Heart left ventricle (tissue), 16 donors: ENCODE data around the gene CACNA1F. TPM values are rescaled to one million over a fixed set of nuclear protein-coding genes. Genes with fewer than 3 reads are reported as not detected.

Source experiments
- ATAC-seq, 4 donors: fragments of 200-7000 bp; cut with Tn5 transposase; one replicate each; pipeline ENCODE4 v1.9.1; 2020 to 2022; ENCODE audit warnings: moderate library complexity in 4 of 4, mild to moderate bottlenecking in 3 of 4, moderate number of reproducible peaks in 1 of 4
- DNase-seq, 5 donors: peaks; one replicate each; pipeline ENCODE4 v3.0.0-alpha.2; 2020
- H3K27ac ChIP-seq, 12 donors: fragments of 200-600 bp; sonication (generic) in 4 of 12; one replicate each; pipeline versions ENCODE4 v1.5.0 to v1.8.0; 2016 to 2022; ENCODE audit warnings: mild to moderate bottlenecking in 2 of 12
- H3K27me3 ChIP-seq, 9 donors: fragments of 200-600 bp; sonication (generic) in 2 of 9; one replicate each; pipeline versions ENCODE4 v1.5.1 to v1.8.0; 2016 to 2022; ENCODE audit warnings: mild to moderate bottlenecking in 3 of 9
- H3K36me3 ChIP-seq, 9 donors: fragments of 200-600 bp; sonication (generic) in 2 of 9; one replicate each; pipeline versions ENCODE4 v1.5.0 to v1.8.0; 2018 to 2022; ENCODE audit warnings: mild to moderate bottlenecking in 2 of 9
- H3K4me1 ChIP-seq, 12 donors: fragments of 200-600 bp; sonication (generic) in 4 of 12; one replicate each; pipeline versions ENCODE4 v1.5.0 to v1.8.0; 2016 to 2022; ENCODE audit warnings: mild to moderate bottlenecking in 3 of 12
- H3K4me3 ChIP-seq, 12 donors: fragments of 200-600 bp; sonication (generic) in 4 of 12; one replicate each; pipeline versions ENCODE4 v1.5.0 to v1.8.0; 2017 to 2022; ENCODE audit warnings: mild to moderate bottlenecking in 9 of 12, moderate library complexity in 4 of 12
- H3K9me3 ChIP-seq, 12 donors: fragments of 200-600 bp; sonication (generic) in 4 of 12; one replicate each; pipeline versions ENCODE4 v1.5.0 to v1.8.0; 2016 to 2022; ENCODE audit warnings: mild to moderate bottlenecking in 1 of 12
- CTCF ChIP-seq, 12 donors: fragments of 200-600 bp; sonication (generic) in 4 of 12; IDR thresholded peaks; one replicate each; pipeline versions ENCODE4 v1.5.0 to v1.8.0; 2018 to 2022; ENCODE audit warnings: antibody characterized with exemption in 12 of 12, mild to moderate bottlenecking in 5 of 12
- POLR2A ChIP-seq, 2 donors: fragments of 450-650 bp; IDR thresholded peaks; one replicate each; pipeline ENCODE4 v1.6.1; 2017; ENCODE audit warnings: antibody characterized with exemption in 2 of 2, mild to moderate bottlenecking in 2 of 2, moderate library complexity in 2 of 2
- WGBS, 4 donors: extraction: QIAGEN DNeasy Blood & Tissue Kit in 2 of 4; methylation state at CpG; one replicate each; pipeline versions ENCODE4 v1.1.5 to v1.1.7; 2013 to 2018; 5-methylcytosine and 5-hydroxymethylcytosine counted together
- intact Hi-C, 10 donors: fragments of 100-400 bp; cut with DNase I; formaldehyde crosslinking; loops; one replicate each; pipeline versions ENCODE4 v1.11.1 to v1.14.2; 2022
- polyA plus RNA-seq, 2 donors: library from polyadenylated mRNA; stranded (reverse); fragments of 200-250 nt; gene quantifications; one replicate each; pipeline ENCODE4 v1.2.3, GENCODE V29; 2013
- total RNA-seq, 9 donors: library from RNA; depleted of rRNA in 2 of 9; stranded (reverse); fragments of >200 nt in 2 of 9; fragmentation: NEBNext Ultra II Directional in 3 of 9; extraction: Animal tissue kit (Norgen Biotek cat#: 25700) in 3 of 9; gene quantifications; one replicate each; pipeline versions ENCODE4 v1.1.0 to v1.2.4, GENCODE V29; 2016 to 2023
- donor health status: ischemic (EF 13 %, LVEDD 7.1; RV severe dilation, severe dysfunction).
- donor health status: healthy with polysubstance abuse.
- donor health status: DM: no; HTN: yes; CAD: no.
- donor health status: DM: no; HTN: no; CAD: no.
- donor health status: ischemic (EF 25% LVEDD 6.9; RV normal size, moderate dysfunction).
- donor health status: ischemic (EF 25% LVEDD 5.7; RV mildly dilated, moderate dysfunction).
- donor health status: healthy.
- donor health status: DM: yes; HTN: yes; CAD: no.
- donor health status: ischemic (EF 35%, LVEDD 5.7; RV mildly dilated, moderate dysfunction).
- donor health status: nonischemic (EF 11% LVEDD 7.7; RV severe dilation, severe dysfunction).
- donor health status: DM: yes; HTN: yes; CAD: no.
- donor health status: PGD.
- donor health status: ischemic (EF 29% LVEDD 5.4; RV normal size, mild dysfunction).
- donor health status: nonischemic (EF 23%, LVEDD 6.1; RV moderate dilation, normal function).

The CACNA1F gene
- total and polyA plus RNA-seq, 11 donors: 0.04 to 0.37 (median 0.07) TPM; not detected in 3

- no peak for DNase-seq
- peaks cover 0 to 8% (median 0%) of the 10 kb centered on the region in 12 donors for H3K4me1 ChIP-seq
- intact Hi-C loops: no loop called here
- no peak overlapping the region for H3K4me3 ChIP-seq
- WGBS, 4 donors: 83 to 95% (median 89%) methylated on average over 2 of the region's 2 CpGs
- no peak for ATAC-seq
- H3K36me3 ChIP-seq: no peaks in the 10 kb centered on the region
- H3K9me3 ChIP-seq: no peaks in the 10 kb centered on the region
- TF ChIP-seq CTCF (IDR thresholded peaks at IDR 0.05) (no peak), POLR2A (IDR thresholded peaks at IDR 0.05) (no peak)
- peaks cover 0 to 7% (median 0%) of the 10 kb centered on the region in 9 donors for H3K27me3 ChIP-seq
- H3K27ac ChIP-seq: no peak overlapping the region
Measured at GRCh38 chrX:49227726-49228125, 5.4 kb downstream of the CACNA1F start.

- Histone ChIP-seq H3K27me3 (peaks cover 0 to 7% (median 0%) of the 10 kb centered on the region in 9 donors), H3K4me1 (peaks cover 0 to 8% (median 0%) of the 10 kb centered on the region in 12 donors), H3K9me3 (no peaks in the 10 kb centered on the region), H3K4me3 (no peak overlapping the region), H3K27ac (no peak overlapping the region), H3K36me3 (no peaks in the 10 kb centered on the region)
- 86 to 93% (median 91%) methylated on average over 9 of the region's 9 CpGs for WGBS, 4 donors
- ATAC-seq: no peak
- intact Hi-C loops: no loop called here
- TF ChIP-seq CTCF (IDR thresholded peaks at IDR 0.05): no peak
- DNase-seq: no peak
Measured at GRCh38 chrX:49226946-49227345, 6.2 kb downstream of the CACNA1F start.

- peaks cover 0 to 7% (median 0%) of the 10 kb centered on the region in 9 donors for H3K27me3 ChIP-seq
- H3K4me1 ChIP-seq: peaks cover 0 to 8% (median 0%) of the 10 kb centered on the region in 12 donors
- 60 to 72% (median 65%) methylated on average over 14 of the region's 14 CpGs for WGBS, 4 donors
- no peaks in the 10 kb centered on the region for H3K9me3 ChIP-seq
- TF ChIP-seq POLR2A (IDR thresholded peaks at IDR 0.05) (no peak), CTCF (IDR thresholded peaks at IDR 0.05) (no peak)
- H3K27ac ChIP-seq: no peak overlapping the region
- H3K4me3 ChIP-seq: no peak overlapping the region
- DNase-seq (no peak), ATAC-seq (no peak)
- intact Hi-C loops: no loop called here
- H3K36me3 ChIP-seq: no peaks in the 10 kb centered on the region
Measured at GRCh38 chrX:49225858-49226257, 7.3 kb downstream of the CACNA1F start.

- TF ChIP-seq POLR2A (IDR thresholded peaks at IDR 0.05) (no peak), CTCF (IDR thresholded peaks at IDR 0.05) (no peak)
- Histone ChIP-seq H3K9me3 (no peaks in the 10 kb centered on the region), H3K4me3 (no peak overlapping the region), H3K27ac (no peak overlapping the region), H3K4me1 (no peaks in the 10 kb centered on the region), H3K27me3 (peaks cover 0 to 7% (median 0%) of the 10 kb centered on the region in 9 donors), H3K36me3 (no peaks in the 10 kb centered on the region)
- DNase-seq (no peak), ATAC-seq (no peak)
- intact Hi-C loops: no loop called here
- WGBS, 4 donors: 66 to 72% (median 67%) methylated on average over 2 of the region's 2 CpGs
Measured at GRCh38 chrX:49221868-49222267, 11.3 kb downstream of the CACNA1F start.
